ENCODE data around the gene PLXDC2.

Gene PLXDC2

DNA sequence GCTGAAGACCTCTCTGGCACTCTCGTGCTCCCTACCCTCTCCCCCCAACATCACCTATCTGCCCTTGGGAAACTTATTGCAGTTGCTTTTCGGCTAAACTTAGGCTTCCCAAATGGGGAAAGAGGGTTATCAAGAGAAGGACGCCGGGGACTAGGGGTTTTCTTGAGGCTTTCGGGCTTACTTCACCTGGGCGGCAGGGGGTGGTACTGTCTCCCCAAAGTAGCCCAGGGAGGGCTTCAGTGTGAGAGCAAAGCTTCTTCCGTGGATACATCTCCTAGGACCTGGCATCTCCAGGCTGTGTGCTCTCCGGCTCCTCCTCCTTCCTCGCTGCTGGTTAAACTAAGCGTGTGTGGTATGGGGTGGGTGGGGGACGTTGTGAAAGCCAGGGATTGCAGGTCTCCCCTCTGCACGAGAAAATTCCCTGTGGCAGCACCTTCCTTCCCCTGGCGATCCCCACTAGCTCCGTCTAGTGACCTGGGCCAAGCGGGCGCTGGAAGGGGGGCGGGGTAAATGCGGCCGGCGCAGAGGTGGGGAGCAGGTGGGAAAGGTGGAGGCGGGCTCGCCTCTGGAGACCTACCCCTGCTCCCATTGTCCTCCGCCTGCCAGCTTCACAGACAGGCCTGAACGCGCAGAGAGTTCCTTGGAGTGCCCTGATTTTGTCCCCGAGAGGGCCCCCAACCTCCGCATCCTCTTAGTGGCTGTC is 1.1 kb downstream of the PLXDC2 start:
- no peak for DNase-seq

DNA sequence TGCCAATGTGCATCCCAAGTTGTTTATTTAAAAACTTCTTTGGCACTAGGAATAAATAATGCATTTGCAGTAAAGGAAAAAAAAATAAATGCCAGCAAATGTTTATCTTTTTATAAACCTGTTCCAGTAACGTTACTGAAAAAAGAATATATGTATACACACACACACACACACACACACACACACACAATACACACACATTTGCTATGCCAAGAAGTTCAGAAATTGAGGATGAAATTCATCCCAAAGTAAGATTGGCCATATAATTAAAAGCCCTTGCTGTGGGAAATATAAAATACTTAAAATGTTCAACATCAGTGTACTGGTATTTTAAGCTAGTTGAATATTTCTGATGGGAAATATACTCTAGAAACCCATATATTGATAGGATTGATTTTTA is 2.6 kb downstream of the PLXDC2 start:
- no peak for DNase-seq

DNA sequence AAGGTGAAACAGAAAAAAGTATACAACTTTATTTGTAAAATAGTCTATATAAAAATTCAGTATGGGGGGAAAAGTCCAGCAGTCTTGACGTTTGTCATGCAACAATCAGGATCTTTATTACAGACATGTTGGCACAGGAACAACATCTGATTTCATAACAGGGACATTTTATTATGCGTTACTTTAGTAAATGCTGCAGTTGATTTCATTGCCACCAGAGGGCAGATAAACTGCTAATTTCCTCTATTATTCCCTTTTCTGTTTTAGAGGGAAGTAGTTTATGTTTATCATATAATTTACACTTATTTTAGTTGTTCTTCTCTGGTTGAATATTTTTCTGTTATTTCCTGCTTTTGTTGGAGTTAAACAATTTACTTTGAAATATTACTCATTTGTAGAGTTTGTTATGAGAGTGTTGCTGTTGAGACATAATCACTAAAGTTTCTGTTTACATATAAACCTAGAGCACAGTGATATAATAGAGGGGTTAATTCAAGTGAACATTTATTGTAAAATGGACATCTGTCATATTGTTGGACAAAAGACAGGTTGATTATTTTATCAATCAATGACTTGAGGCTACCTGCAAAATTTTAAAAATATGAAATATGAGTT is 3.3 kb downstream of the PLXDC2 start:
- no peak for DNase-seq

DNA sequence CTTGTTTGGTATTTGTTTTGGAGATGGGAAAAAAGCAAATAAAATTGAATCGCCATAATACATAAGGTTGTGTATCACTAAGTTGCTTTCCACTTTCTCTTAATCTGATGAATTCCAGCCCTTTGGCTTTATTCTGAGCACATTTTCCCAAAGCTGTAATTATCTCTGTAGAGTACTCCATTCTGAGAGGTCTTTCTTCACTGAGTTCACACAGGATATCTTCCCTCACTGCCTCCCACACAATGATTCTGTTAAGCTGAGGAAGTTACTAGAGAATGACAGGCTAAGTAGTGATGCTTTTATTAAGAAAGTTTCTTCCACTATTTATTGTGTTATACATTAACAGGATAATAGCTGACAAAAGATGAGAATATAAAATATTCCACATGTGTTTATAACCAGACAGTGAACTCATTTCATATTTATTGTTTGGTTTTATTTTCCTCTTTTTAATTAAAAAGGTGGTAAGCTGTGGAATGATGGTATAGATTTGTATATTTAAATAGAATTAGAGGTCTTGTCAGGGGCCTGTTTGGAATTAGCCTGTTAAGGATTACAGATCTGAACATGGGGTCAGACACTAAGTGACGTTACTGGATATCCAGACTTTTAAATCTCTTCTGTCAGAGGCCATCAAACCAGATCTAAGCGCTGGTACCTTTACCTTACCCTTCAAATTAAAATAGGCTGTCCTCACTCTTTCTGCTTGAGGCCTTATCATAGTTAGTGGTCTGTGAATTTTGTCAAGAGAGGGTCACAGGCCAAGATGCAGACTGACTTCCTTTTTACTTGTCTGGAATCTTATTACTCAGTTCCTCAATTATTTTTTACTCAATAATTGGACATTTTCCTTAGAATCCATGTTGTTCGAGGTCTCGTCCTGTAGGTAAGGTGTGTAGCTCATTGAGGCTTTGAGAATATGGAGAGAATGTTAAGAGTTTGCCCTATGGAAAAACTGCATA is 8.4 kb downstream of the PLXDC2 start:
- DNase-seq, result no peak

DNA sequence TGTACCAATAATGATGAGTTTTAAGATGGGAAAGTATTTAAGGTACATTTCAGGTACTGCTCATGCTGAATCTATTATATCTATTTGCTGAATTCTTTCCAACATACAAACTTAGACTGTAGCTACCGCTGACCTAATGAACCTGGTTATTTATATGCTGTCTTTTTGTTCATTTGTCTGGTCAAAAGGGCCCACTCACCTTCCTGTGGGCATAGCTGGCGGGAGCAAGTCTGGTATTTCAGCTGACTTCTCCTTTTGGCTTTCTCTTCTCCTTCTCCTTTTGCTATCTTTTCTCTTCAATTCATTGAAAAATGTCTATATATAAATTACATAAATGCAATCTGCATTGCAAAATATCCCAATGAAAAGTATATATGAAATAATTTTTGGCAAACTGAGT is 9.5 kb downstream of the PLXDC2 start:
- DNase-seq, result no peak

DNA sequence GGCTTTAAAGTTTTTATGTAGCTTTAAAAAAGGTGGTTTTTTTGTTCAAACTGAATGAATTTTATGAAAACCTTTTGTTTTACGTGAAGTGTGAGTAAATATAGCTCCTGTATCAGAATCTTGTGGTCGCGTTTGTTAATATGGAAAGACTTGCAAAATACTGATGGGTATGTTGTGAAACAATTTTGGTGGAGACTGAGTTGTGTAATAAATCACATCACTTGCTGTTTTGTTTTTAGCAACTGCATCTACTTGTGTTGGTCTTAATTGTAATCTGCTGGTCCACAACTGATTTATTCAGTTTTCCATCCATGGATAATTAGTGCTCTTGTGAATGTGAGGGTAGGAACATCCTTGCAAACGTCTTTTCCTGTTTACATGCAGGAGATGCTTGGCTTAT is 10.5 kb downstream of the PLXDC2 start:
- no peak for DNase-seq

DNA sequence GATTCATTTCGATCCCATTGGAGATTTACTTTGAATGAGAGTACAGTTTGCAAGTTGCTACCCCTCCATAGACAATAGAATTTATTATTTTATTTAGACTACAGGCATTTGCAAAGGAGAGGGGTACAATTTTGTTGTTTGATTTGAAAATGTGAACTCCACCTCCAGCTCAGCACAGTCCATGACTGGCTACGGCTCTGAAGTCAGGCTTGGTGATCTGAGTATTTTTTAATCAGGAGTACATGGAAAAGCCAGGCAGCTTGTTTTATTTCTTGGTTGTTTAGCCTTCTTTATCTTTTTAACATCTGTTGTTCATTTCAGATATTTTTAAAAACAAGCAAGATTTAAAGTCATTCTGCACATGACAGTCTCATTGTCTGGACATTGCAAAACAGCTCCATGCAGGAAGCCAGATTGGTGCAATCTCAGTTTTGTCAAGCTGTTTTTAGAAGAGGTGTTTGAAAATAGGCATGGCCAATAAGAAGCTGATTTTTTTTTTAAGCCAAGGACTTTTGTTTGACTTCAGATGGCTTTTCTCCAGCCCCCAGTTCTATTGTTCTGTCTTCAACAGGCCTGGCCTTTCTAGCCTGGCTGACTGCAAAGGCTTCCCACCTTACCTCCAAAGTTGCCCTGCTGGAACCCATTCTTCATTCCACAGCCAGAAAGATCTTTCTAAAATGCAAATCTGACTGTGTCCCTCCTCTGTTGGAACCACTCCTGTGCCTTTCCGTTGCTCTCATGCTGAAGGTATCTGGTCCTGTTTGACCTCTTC is 12.2 kb downstream of the PLXDC2 start:
- DNase-seq, result no peak

DNA sequence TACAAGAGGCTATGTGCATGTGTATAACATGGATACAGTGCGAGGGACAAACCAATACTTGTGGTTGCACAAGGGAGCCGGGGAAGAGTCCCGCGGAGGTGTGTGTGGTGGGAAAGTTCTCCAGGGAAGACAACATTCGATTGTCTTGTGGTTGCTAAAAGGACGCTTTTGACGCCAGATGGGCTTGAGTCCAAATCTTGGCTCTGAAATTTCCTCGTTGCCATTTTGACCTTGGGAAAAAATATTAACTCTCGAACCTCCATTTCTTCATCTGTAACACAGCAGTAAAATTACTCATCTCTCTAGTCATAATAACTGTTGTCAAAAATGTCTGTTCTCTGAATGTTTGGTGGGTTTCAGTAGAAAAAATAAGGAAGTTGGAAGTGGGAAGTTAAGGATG is 16.5 kb downstream of the PLXDC2 start:
- no peak for DNase-seq

DNA sequence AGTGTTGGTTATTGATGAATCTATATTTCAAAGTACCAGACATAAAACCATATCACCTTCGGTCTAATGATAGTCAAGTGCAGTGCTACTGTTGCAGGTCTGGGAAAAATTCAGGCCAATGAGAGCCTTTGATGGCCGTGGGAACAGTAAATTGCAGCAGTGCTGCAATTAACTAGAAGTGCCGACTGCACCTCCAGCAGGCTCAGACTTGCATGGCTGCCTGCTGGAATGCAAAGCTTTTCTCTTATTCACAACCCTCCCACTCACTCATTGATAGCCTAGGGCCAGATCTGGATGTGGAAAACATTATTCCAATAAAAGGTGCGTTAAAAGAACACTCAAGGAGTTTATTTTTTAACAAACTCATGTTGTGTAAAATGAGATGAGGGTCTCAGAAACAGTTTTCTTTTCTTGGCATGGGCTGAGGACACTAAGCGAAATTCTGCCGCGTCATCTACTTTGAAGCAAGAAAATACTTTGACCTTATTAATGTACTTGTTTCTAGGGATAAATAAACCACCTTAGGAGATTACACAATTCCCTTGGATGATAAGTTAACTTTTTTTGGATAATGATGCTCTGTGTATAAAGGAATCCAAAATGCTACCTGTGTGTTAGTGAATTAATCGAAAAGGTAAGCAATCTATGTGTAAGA is 17.1 kb downstream of the PLXDC2 start:
- no peak for DNase-seq

DNA sequence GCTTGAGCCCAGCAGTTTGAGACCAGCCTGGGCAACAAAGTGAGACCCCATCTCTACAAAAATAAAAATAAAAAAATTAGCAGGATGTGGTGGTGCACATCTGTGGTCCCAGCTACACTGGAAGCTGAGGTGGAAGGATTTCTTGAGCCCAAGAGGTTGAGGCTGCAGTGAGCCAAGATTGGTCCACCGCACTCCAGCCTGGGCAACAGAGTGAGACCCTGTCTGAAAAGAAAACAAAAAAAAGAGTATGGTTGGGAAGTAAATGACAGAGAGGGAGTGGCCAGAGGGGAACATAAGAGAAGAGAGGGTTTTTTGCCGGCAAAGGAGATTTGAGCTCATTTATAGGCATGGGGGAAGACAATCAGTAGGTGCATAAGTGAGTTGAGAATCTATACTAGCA is 19.7 kb downstream of the PLXDC2 start:
- no peak for DNase-seq

DNA sequence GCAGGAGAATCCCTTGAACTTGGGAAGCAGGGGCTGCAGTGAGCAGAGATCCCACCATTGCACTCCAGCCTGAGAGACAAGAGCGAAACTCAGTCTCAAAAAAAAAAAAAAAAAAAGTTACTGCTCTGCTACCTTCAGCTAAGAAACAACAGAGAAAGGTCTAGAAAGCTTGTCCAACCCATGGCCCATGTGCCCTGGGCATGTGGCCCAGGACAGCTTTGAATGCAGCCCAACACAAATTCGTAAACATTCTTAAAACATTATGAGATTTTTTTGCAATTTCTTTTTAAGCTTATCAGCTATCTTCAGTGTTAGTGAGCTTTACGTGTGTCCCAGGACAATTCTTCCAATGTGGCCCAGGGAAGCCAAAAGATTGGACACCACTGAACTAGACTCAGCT is 22.9 kb downstream of the PLXDC2 start:
- DNase-seq, result no peak

DNA sequence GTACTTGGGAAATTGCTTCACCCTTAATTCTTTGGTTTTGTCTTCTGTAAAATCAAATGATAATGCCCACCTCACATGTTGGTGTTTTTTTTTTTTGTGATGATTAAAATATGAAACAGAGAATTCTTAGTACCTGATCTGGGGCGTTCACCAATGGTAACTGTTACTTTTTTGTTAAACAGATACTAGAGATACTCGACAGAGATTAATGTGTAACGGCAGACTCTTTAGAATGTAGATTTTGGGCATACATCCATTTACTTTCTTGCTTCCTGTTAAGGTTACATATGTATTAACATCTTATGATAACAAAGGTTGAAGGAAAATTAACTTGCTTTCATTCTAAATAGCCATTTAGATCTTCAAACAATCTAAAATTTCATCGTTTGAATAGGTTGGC is 23.3 kb downstream of the PLXDC2 start:
- DNase-seq, result no peak

DNA sequence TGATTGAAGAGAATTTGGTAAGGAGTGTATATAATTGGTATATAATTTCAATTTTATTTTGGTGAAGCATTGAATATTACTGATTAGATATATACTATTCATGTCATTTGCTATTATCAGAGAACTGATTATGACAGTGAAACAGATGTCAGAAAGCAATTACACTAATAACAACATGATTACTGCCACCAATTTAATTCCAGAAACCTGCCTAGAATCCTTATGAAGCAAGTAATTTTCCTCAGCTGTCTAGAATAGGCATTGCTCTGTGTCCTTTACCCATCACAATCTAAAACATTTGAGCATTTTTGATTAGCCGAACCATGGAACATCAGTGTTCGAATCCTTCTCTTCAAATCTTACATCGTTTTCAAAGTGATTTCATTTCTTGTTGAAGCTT is 24.5 kb downstream of the PLXDC2 start:
- no peak for DNase-seq

DNA sequence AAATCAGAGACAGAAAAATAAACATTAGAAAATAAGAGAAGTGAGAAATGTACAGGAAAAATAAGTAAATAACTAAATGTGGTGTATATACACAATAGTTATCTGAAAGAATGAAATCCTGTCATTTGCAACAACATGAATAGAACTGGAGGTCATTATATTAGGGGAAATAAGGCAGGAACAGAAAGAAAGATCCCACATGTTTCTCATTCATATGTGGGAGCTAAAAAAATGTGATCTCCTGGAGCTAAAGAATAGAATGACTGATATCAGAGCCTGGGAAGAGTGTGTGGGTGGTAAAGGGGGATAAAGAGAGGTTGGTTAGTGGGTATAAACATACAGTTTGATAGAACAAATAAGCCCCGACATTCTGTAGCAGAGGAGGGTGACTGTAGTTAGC is 27.3 kb downstream of the PLXDC2 start:
- no peak for DNase-seq

DNA sequence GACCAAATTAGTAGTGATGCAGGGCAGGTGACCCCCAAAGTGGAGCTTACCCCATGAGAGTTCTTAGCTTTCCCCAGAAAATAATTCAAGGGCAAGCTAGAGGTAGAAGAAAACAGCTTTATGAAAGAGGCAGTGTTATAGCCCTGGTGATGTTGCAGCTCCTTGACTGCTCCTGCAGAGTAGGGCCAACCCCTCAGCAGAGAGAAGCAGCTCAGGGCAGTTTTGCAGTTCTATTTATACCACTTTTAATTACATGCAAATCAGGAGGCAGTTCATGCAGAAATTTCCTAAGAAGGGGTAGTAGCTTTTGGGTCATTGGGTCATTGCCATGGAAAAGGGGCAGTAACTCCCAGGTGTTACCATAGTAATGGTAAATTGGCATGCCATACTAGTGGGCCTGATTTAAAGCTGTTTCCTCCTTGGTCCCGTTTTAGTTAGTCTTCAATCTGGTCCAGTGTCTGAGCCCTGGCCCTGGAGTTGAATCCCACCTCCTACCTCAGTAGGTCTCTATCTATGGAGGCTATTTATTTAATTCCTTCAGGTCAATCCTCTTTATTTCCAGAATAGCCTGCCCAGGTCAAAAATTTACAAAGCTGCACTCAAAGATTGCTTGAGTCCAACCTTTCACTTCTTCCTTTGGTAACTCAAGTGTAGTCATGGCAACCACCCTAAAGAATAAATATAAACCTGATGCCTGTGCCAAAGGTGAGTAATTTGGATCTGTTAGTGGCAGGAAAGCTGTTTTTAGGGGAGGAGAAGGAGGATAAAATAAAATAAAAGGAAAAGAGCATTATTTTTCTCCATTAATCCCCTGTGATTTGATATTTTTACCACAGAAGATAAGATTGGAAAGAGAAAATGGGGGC is 29.5 kb downstream of the PLXDC2 start:
- DNase-seq, result no peak

DNA sequence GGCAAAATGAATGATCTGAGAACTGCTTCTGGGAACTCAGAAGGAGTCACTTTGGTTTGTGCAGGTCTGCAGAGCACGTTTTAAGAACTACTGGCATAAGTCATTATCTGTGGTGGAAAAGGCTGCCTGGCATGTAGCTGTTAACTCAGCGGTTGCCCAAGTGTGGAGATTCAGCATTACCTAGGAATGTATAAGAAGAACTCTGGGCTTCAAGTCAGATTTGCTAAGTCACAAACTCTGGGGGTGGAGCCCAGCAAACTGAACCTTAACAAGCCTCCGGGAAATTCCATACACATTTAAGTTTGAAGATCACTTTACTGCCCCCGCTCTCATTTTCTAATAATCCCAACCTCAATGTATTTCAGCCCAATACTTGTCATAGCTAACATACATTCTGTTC is 31.1 kb downstream of the PLXDC2 start:
- no peak for DNase-seq

DNA sequence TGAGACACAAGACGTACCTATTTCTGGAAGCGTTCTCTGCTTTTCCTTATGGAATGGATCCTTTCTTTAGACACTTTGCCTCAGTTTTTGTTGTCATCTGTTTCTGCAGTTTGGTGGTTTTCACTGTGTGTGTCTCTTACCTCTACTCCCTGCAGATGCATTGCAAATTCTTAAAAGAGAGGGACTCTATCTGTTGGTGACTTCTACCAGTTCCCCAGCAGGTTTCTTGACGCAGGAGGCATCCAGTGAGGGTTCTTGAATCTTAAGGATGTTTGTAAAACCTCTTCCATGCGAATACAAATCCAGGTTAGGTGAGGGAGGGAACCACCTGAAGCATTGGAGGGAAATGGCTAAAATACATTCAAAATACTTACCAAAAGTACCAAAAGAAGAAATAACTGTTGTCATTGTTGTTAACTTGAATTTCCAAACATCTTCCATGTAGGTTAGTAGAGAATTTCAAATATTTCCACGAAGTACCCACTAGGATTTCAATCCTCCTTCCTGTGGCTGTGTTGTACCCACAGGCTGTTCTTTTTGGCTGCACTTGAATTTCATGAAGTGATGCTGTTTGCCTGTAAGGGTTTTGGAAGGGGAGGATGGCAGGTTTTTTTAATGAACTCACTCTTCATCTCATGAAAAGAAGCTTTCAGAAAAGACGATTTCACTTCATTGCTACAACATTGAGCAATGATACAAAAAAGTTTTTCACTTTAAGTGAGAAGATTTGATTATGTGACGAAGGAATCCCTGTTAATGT is 32.2 kb downstream of the PLXDC2 start:
- no peak for DNase-seq

DNA sequence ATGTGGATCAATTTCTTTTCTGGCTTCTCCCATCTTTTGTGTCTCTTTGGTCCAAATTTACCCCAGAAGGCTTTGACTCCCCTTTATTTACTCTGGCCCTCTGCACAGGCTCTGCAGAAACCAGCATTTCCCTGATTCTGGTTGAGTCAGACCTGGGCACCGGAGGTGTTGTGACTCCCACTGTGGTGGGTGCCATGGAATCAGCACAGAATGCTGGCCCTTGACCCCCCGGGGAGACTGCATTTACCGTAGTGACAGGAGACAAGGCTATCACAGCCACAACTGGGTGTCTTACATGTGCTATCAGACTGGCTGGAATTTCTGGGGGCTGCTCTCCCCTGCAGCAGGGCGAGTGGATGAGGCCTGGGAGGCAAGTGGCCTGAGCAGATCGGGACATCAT is 37.6 kb downstream of the PLXDC2 start:
- no peak for DNase-seq

DNA sequence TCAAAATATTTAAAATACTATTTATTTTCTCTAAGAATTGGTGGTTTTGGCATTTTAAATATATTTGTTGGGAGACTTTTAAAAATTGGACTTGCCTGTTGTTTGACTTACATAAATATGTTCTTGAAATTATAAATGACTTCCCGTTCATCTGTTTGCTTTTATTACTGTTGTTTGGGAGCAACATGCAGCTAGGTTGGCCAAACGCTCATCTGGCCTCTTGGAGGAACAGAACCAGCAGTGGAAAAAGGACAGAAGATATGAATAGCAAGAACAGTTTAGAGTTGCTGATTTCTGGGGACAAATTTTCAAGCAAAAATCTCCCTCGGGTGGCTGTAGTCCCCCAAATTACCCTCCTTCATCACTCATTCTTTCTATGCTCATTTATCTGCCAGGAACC is 41.6 kb downstream of the PLXDC2 start:
- no peak for DNase-seq

DNA sequence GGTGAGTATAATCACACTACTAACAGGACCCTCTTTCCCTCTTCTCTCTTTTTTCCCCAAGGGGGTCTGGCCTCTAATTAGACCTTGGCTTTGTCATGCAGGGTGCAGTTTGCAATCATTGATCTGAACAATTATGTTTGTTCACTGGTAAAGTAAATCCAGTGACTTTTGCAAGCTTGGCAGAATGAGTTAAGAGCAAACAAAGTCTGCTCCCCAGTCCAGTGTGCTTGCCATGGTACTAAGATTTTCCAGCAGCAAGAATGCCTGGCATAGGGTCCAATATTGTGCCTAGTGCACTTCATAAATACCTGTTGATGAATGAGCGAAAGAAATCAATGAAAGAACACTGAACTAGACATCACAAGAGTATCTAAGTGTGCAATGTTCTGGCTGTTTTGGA is 43.9 kb downstream of the PLXDC2 start:
- no peak for DNase-seq

Data from NCI-H1105 (cell line).